Tibial nerve (tissue), 4 donors: Measurements from ENCODE around the gene TRIM59. TPM values are rescaled to one million over a fixed set of nuclear protein-coding genes. Genes with fewer than 3 reads are reported as not detected.

ENCODE experiments used
- DNase-seq, 2 donors: peaks; one replicate each; pipeline ENCODE4 v3.0.0-alpha.2; 2019; ENCODE audit warnings: low spot score in 2 of 2
- H3K27ac ChIP-seq, 4 donors: fragments of 200-600 bp; sonication (generic) in 3 of 4; one replicate each; pipeline ENCODE4 v1.5.1; 2017 to 2019; ENCODE audit warnings: mild to moderate bottlenecking in 1 of 4
- H3K27me3 ChIP-seq, 2 donors: fragments of 200-600 bp; sonication (generic) in 1 of 2; one replicate each; pipeline versions ENCODE4 v1.5.1 to v1.6.0; 2017 to 2019
- H3K36me3 ChIP-seq, 3 donors: fragments of 200-600 bp; sonication (generic); one replicate each; pipeline ENCODE4 v1.5.1; 2018 to 2019
- H3K4me1 ChIP-seq, 4 donors: fragments of 200-600 bp; sonication (generic) in 3 of 4; one replicate each; pipeline ENCODE4 v1.5.1; 2017 to 2019
- H3K4me3 ChIP-seq, 4 donors: fragments of 200-600 bp; sonication (generic) in 3 of 4; one replicate each; pipeline ENCODE4 v1.5.1; 2017 to 2019; ENCODE audit warnings: mild to moderate bottlenecking in 1 of 4, moderate library complexity in 1 of 4
- H3K9me3 ChIP-seq, 4 donors: fragments of 200-600 bp; sonication (generic) in 3 of 4; one replicate each; pipeline ENCODE4 v1.5.1; 2017 to 2019
- EP300 ChIP-seq, 2 donors: sonication (generic); formaldehyde crosslinking; IDR thresholded peaks; one replicate each; pipeline ENCODE4 v1.6.1; 2017; ENCODE audit warnings: antibody characterized with exemption in 2 of 2, mild to moderate bottlenecking in 1 of 2
- POLR2A ChIP-seq, 2 donors: fragments of 450-650 bp; IDR thresholded peaks; one replicate each; pipeline ENCODE4 v1.6.1; 2017; ENCODE audit warnings: antibody characterized with exemption in 2 of 2, mild to moderate bottlenecking in 2 of 2, moderate library complexity in 2 of 2
- WGBS, 2 donors: methylation state at CpG; one replicate each; pipeline ENCODE4 v1.1.5; 2018; 5-methylcytosine and 5-hydroxymethylcytosine counted together
- total RNA-seq, 4 donors: library from RNA; depleted of rRNA; stranded (reverse); fragments of >200 nt; gene quantifications; one replicate each; pipeline ENCODE4 v1.1.0, GENCODE V29; 2016
- TF ChIP-seq, protein P1 (sequence below), 5 experiments: fragments of 200-600 bp in 3 of 5; fragments of 450-650 bp in 2 of 5; sonication (generic) in 3 of 5; IDR thresholded peaks; one replicate each; pipeline ENCODE4 v1.5.1; 2016 to 2019; ENCODE audit warnings: antibody characterized with exemption in 5 of 5, mild to moderate bottlenecking in 3 of 5, moderate library complexity in 2 of 5

TRIM59 gene
- total RNA-seq, 4 donors from 2014 or later = 0.42 to 2.0 (median 1.6) TPM; not detected in 1

DNA sequence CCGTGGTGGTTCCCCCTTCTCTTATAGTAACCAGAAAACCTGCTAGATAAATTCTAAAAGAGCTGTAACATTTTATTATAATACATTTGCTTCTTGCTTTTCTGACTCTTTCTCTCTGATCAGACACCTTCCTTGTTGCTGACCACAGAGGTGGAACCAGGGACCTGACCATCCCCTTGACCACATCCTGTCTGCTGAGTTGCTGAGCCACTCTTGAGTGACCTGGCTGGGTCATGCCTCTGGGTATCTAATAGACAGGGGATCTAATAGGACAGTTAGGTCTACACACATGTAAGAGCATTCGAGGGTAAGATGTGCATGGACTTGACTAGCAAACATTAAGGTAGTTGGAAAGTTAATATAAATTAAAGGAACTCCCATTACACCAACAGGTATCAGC, 22.8 kb upstream of the TRIM59 start:
- TF ChIP-seq EP300 (IDR thresholded peaks at IDR 0.05) (no peak), POLR2A (IDR thresholded peaks at IDR 0.05) (no peak)
- TF ChIP-seq, protein P1, sequence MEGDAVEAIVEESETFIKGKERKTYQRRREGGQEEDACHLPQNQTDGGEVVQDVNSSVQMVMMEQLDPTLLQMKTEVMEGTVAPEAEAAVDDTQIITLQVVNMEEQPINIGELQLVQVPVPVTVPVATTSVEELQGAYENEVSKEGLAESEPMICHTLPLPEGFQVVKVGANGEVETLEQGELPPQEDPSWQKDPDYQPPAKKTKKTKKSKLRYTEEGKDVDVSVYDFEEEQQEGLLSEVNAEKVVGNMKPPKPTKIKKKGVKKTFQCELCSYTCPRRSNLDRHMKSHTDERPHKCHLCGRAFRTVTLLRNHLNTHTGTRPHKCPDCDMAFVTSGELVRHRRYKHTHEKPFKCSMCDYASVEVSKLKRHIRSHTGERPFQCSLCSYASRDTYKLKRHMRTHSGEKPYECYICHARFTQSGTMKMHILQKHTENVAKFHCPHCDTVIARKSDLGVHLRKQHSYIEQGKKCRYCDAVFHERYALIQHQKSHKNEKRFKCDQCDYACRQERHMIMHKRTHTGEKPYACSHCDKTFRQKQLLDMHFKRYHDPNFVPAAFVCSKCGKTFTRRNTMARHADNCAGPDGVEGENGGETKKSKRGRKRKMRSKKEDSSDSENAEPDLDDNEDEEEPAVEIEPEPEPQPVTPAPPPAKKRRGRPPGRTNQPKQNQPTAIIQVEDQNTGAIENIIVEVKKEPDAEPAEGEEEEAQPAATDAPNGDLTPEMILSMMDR (IDR thresholded peaks at IDR 0.05) = no peak
- Histone ChIP-seq H3K4me3 (no peak overlapping the region), H3K36me3 (no peaks in the 10 kb centered on the region), H3K27ac (no peak overlapping the region), H3K27me3 (no peaks in the 10 kb centered on the region), H3K9me3 (peaks cover 0 to 15% (median 0%) of the 10 kb centered on the region in 4 donors), H3K4me1 (peaks cover 0 to 3% (median 0%) of the 10 kb centered on the region in 4 donors)
- 80 to 92% methylated on average over 2 of the region's 2 CpGs for WGBS, 2 donors
- DNase-seq = no peak

DNA sequence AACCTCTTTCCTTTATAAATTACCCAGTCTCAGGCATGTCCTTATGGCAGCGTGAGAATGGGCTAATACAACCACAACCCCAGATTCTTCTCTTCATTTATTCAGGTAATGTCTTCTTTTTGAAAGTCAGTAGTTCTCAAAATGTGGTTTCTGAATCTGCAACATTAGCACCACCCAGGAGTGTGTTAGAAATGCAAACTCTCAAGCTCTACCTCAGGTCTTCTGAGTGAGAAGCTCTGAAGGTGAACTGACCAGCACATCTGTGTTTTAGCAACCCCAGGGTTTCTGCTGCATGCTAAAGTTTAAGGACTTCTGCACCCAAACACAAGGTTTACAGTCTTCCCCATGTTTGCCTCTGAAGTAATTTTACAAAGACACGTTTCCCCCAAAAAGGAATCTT, 22.3 kb upstream of the TRIM59 start:
- no peak overlapping the region for H3K27ac ChIP-seq
- peaks cover 0 to 15% (median 0%) of the 10 kb centered on the region in 4 donors for H3K9me3 ChIP-seq
- no peak overlapping the region for H3K4me3 ChIP-seq
- TF ChIP-seq, protein P1 (IDR thresholded peaks at IDR 0.05) = no peak
- TF ChIP-seq EP300 (IDR thresholded peaks at IDR 0.05) = no peak
- no peak for TF ChIP-seq POLR2A (IDR thresholded peaks at IDR 0.05)
- no peaks in the 10 kb centered on the region for H3K27me3 ChIP-seq
- no peak for DNase-seq
- WGBS, 2 donors = 75 to 82% methylated on average over 2 of the region's 2 CpGs
- peaks cover 0 to 3% (median 0%) of the 10 kb centered on the region in 4 donors for H3K4me1 ChIP-seq
- no peaks in the 10 kb centered on the region for H3K36me3 ChIP-seq

DNA sequence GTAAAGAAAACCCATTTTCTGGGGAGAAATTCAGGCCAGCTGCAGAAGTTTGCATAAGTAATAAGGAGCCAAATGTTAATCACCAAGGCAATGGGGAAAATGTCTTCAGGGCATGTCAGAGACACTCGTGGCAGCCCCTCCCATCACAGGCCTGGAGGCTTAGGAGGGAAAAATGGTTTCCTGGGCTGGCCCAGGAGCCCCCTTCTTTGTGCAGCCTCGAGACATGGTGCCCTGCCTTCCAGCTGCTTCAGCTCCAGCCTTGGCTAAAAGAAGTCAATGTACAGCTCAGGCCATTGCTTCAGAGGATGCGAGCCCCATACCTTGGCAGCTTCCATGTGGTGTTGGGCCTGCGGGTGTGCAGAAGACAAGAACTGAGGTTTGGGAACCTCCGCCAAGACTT, 20.6 kb upstream of the TRIM59 start:
- H3K27ac ChIP-seq = no peak overlapping the region
- WGBS, 2 donors = 92 to 93% methylated on average over 5 of the region's 5 CpGs
- H3K27me3 ChIP-seq = no peaks in the 10 kb centered on the region
- no peaks in the 10 kb centered on the region for H3K36me3 ChIP-seq
- H3K9me3 ChIP-seq = peaks cover 0 to 15% (median 0%) of the 10 kb centered on the region in 4 donors
- H3K4me1 ChIP-seq = peaks cover 0 to 3% (median 0%) of the 10 kb centered on the region in 4 donors
- no peak overlapping the region for H3K4me3 ChIP-seq
- no peak for DNase-seq
- TF ChIP-seq POLR2A (IDR thresholded peaks at IDR 0.05) (no peak), EP300 (IDR thresholded peaks at IDR 0.05) (no peak)
- TF ChIP-seq, protein P1 (IDR thresholded peaks at IDR 0.05) = no peak

DNA sequence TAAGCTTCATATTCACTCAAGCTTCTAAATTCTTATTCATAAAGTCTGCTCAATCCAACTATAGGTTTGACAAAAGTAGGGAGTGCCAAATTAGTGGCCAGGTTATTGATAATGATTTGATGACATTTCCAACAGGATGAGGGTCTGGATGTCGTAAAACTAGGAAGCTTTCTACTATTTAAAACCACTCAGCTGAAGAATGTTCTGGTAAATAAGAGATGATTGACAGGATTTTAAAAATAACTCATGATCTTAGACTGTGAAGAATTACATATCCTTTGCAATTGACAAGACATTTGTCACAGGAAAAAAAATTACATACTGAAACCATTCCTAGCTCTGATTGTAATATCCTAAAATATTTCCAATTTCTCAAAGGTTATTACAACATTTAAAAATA, 15.4 kb upstream of the TRIM59 start:
- no peaks in the 10 kb centered on the region for H3K4me1 ChIP-seq

DNA sequence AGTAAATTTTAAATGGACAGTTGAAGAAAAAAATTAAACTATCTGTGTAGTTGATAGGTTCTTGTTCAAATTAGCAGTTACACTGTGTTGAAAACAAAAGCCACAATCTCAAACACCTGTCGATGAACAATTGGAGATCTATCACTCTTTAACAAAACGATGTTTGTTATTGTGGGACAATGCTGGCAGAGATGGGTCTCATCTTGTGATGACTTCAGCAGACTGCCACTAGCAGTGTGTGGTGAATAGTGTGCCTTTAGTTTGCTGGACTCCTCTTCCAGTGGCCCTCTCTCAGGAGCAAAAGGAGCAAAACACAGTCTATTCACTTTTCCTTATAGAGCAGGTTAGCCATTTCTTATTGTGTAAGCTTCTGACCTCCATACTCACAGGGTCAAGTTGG, 14.7 kb upstream of the TRIM59 start:
- no peak for DNase-seq
- whole genome bisulfite sequencing, 2 donors = 79 to 89% methylated on average over 2 of the region's 2 CpGs

More for the DNA sequence above, 15.4 kb upstream of the TRIM59 start:
- H3K4me3 ChIP-seq = no peak overlapping the region
- no peak for DNase-seq
- no peaks in the 10 kb centered on the region for H3K36me3 ChIP-seq
- TF ChIP-seq POLR2A (IDR thresholded peaks at IDR 0.05) = no peak
- TF ChIP-seq EP300 (IDR thresholded peaks at IDR 0.05) = no peak
- TF ChIP-seq, protein P1 (IDR thresholded peaks at IDR 0.05) = no peak
- H3K27me3 ChIP-seq = peaks cover 0 to 6% of the 10 kb centered on the region in 2 donors
- H3K9me3 ChIP-seq = peaks cover 0 to 3% (median 0%) of the 10 kb centered on the region in 4 donors
- WGBS, 2 donors = 74 to 80% methylated on average over 1 of the region's 1 CpG
- H3K27ac ChIP-seq = no peak overlapping the region

More for the DNA sequence above, 14.7 kb upstream of the TRIM59 start:
- Histone ChIP-seq H3K36me3 (no peaks in the 10 kb centered on the region), H3K4me1 (no peaks in the 10 kb centered on the region), H3K27me3 (peaks cover 0 to 6% of the 10 kb centered on the region in 2 donors), H3K27ac (no peak overlapping the region), H3K9me3 (no peaks in the 10 kb centered on the region), H3K4me3 (no peak overlapping the region)
- TF ChIP-seq POLR2A (IDR thresholded peaks at IDR 0.05) (no peak), EP300 (IDR thresholded peaks at IDR 0.05) (no peak)
- TF ChIP-seq, protein P1 (IDR thresholded peaks at IDR 0.05) = no peak
